SK-N-SH (cell line): ENCODE data around the gene TBK1. TPM values are rescaled to one million over a fixed set of nuclear protein-coding genes. Genes with fewer than 3 reads are reported as not detected.

Source experiments
- CTCF ChIA-PET: fragments of 300-600, 350-600 bp; formaldehyde crosslinking; extraction: SDS; loops from one replicate; lab custom pipeline; 2021; lab: Yijun Ruan, JAX
- POLR2A ChIA-PET: fragments of 350-600 bp; sonication (Branson Sonifier 250); formaldehyde crosslinking; extraction: SDS; loops from one replicate; lab custom pipeline; 2020; ENCODE audit warnings: antibody characterized with exemption, inconsistent platforms; lab: Yijun Ruan, JAX
- DNase-seq: peaks from one replicate; pipeline ENCODE4 v3.0.0; 2012
- H2AFZ ChIP-seq: fragments of 200-600 bp; sonication (generic); 2 replicates; pipeline ENCODE4 v1.8.1; 2016; ENCODE audit warnings: antibody characterized with exemption, mild to moderate bottlenecking, low read depth
- H3F3A ChIP-seq: fragments of 200-600 bp; sonication (generic); replicated peaks from 2 replicates; pipeline ENCODE3; 2016; ENCODE audit warnings: antibody characterized with exemption, mild to moderate bottlenecking; ENCODE audit not compliant: insufficient read depth
- H3K27ac ChIP-seq, 2 experiments: fragments of 200-500 bp in 1 of 2; fragments of 200-600 bp in 1 of 2; sonication (Bioruptor generic) in 1 of 2; sonication (generic), shearing (Covaris generic) in 1 of 2; 2 replicates each; pipeline versions ENCODE4 v1.5.1 to v1.6.1; 2014 to 2016; ENCODE audit warnings: low read depth in 2 of 2, inconsistent platforms in 1 of 2, low read length in 1 of 2, mild to moderate bottlenecking in 1 of 2, mixed read lengths in 1 of 2
- H3K27me3 ChIP-seq: fragments of 200-600 bp; sonication (generic), shearing (Covaris generic); 2 replicates; pipeline ENCODE4 v1.6.1; 2016; ENCODE audit warnings: mixed run types; ENCODE audit not compliant: insufficient read depth
- H3K36me3 ChIP-seq, 2 experiments: fragments of 200-500 bp in 1 of 2; fragments of 200-600 bp in 1 of 2; sonication (Bioruptor generic) in 1 of 2; sonication (generic) in 1 of 2; replicated peaks in 1 of 2; 2 replicates each; pipeline versions ENCODE3 to v1.5.1; 2014 to 2016; ENCODE audit warnings: low read length in 1 of 2, mild to moderate bottlenecking in 1 of 2; ENCODE audit not compliant: insufficient read depth in 2 of 2, control insufficient read depth in 1 of 2
- H3K4me1 ChIP-seq, 2 experiments: fragments of 200-500 bp in 1 of 2; fragments of 200-600 bp in 1 of 2; sonication (Bioruptor generic) in 1 of 2; sonication (generic), shearing (Covaris generic) in 1 of 2; 2 replicates each; pipeline versions ENCODE4 v1.5.1 to v1.6.1; 2014 to 2016; ENCODE audit warnings: low read depth in 1 of 2, low read length in 1 of 2, mixed run types in 1 of 2; ENCODE audit not compliant: insufficient read depth in 2 of 2, control insufficient read depth in 1 of 2
- H3K4me2 ChIP-seq: fragments of 200-600 bp; sonication (generic), shearing (Covaris generic); 2 replicates; pipeline ENCODE4 v1.6.1; 2017; ENCODE audit warnings: mixed run types
- H3K4me3 ChIP-seq, 2 experiments: fragments of 200-500 bp in 1 of 2; fragments of 200-600 bp in 1 of 2; sonication (Bioruptor generic) in 1 of 2; sonication (generic), shearing (Covaris generic) in 1 of 2; 2 replicates each; pipeline versions ENCODE4 v1.5.1 to v1.8.1; 2014 to 2016; ENCODE audit warnings: low read depth in 2 of 2, inconsistent platforms in 1 of 2, low read length in 1 of 2, mild to moderate bottlenecking in 1 of 2, mixed read lengths in 1 of 2, moderate library complexity in 1 of 2
- H3K79me2 ChIP-seq: fragments of 200-600 bp; sonication (generic); 2 replicates; pipeline ENCODE4 v1.8.1; 2017; ENCODE audit warnings: mild to moderate bottlenecking; ENCODE audit not compliant: insufficient read depth
- H3K9ac ChIP-seq: fragments of 200-600 bp; sonication (generic); 2 replicates; pipeline ENCODE4 v1.6.1; 2017; ENCODE audit warnings: mixed run types
- H3K9me2 ChIP-seq: fragments of 200-600 bp; sonication (generic); 2 replicates; pipeline ENCODE4 v1.6.1; 2017; ENCODE audit warnings: mixed run types
- H3K9me3 ChIP-seq: fragments of 200-600 bp; sonication (generic); 2 replicates; pipeline ENCODE4 v1.6.1; 2017; ENCODE audit warnings: mixed run types, mild to moderate bottlenecking, moderate library complexity
- H4K20me1 ChIP-seq: fragments of 200-600 bp; sonication (generic); 2 replicates; pipeline ENCODE4 v1.6.1; 2017; ENCODE audit warnings: mild to moderate bottlenecking, mixed run types; ENCODE audit not compliant: insufficient read depth
- CHD2 ChIP-seq: fragments of 150-350 bp; IDR thresholded peaks from 2 replicates; pipeline ENCODE4 v1.6.1; 2018; ENCODE audit warnings: low read length; ENCODE audit not compliant: partially characterized antibody
- EP300 ChIP-seq, 2 experiments: IDR thresholded peaks; 2 replicates each; pipeline versions ENCODE4 v1.4.0 to v1.6.1; 2012; ENCODE audit warnings: borderline replicate concordance in 1 of 2, low read depth in 1 of 2, low read length in 1 of 2
- EZH2phosphoT487 ChIP-seq: fragments of 200-600 bp; sonication (generic); IDR thresholded peaks from 2 replicates; pipeline ENCODE4 v1.6.1; 2017; ENCODE audit warnings: low read depth, mixed run types, mild to moderate bottlenecking, antibody characterized with exemption, moderate library complexity, borderline replicate concordance
- JUND ChIP-seq: IDR thresholded peaks from 2 replicates; pipeline ENCODE4 v1.4.0; 2012
- POLR2AphosphoS5 ChIP-seq: IDR thresholded peaks from 2 replicates; pipeline ENCODE4 v1.6.1; 2012; ENCODE audit warnings: low read depth, low read length
- RCOR1 ChIP-seq: fragments of 150-350 bp; IDR thresholded peaks from 2 replicates; pipeline ENCODE4 v1.6.1; 2017; ENCODE audit warnings: antibody characterized with exemption, low read length
- SMC3 ChIP-seq: IDR thresholded peaks from 2 replicates; pipeline ENCODE4 v1.6.1; 2012; ENCODE audit warnings: low read depth, low read length, improper control_type of control experiment
- TAF1 ChIP-seq: IDR thresholded peaks from 2 replicates; pipeline ENCODE4 v1.6.1; 2012; ENCODE audit warnings: low read depth, mild to moderate bottlenecking, low read length, moderate library complexity, borderline replicate concordance
- TEAD4 ChIP-seq: IDR thresholded peaks from 2 replicates; pipeline ENCODE4 v1.4.0; 2012; ENCODE audit warnings: mild to moderate bottlenecking, borderline replicate concordance; ENCODE audit not compliant: insufficient read depth
- WGBS: methylation state at CpG from one replicate; pipeline ENCODE4 v1.1.6; 2017; ENCODE audit warnings: low lambda C conversion rate; 5-methylcytosine and 5-hydroxymethylcytosine counted together
- polyA plus RNA-seq, 3 experiments: library from polyadenylated mRNA; depleted of rRNA; stranded (reverse); fragments of >200 nt; gene quantifications; 2 replicates each; pipeline ENCODE4 v1.2.3, GENCODE V29; 2012
- TF ChIP-seq, protein P1 (sequence below): IDR thresholded peaks from 2 replicates; pipeline ENCODE4 v1.4.0; 2012; ENCODE audit warnings: low read depth, borderline replicate concordance
- TF ChIP-seq, protein P2 (sequence below): IDR thresholded peaks from 2 replicates; pipeline ENCODE4 v1.4.0; 2012; ENCODE audit warnings: low read depth, borderline replicate concordance
- TF ChIP-seq, protein P3 (sequence below): fragments of 150-350 bp; IDR thresholded peaks from 2 replicates; pipeline ENCODE4 v1.6.1; 2016; ENCODE audit warnings: mild to moderate bottlenecking, low read depth, low read length
- TF ChIP-seq, protein P4 (sequence below): IDR thresholded peaks from 2 replicates; pipeline ENCODE4 v1.6.1; 2012; ENCODE audit warnings: mild to moderate bottlenecking, low read depth, low read length, moderate library complexity
- TF ChIP-seq, protein P5 (sequence below): fragments of 200-600 bp; sonication (generic); IDR thresholded peaks from 2 replicates; pipeline ENCODE4 v1.6.1; 2017; ENCODE audit warnings: antibody characterized with exemption, mild to moderate bottlenecking, moderate library complexity
- TF ChIP-seq, protein P6 (sequence below): IDR thresholded peaks from 2 replicates; pipeline ENCODE4; 2012

The TBK1 gene
- polyA plus RNA-seq, 1 of the 3 experiments (the other 2 are of a cell fraction): 8.2 TPM

DNA sequence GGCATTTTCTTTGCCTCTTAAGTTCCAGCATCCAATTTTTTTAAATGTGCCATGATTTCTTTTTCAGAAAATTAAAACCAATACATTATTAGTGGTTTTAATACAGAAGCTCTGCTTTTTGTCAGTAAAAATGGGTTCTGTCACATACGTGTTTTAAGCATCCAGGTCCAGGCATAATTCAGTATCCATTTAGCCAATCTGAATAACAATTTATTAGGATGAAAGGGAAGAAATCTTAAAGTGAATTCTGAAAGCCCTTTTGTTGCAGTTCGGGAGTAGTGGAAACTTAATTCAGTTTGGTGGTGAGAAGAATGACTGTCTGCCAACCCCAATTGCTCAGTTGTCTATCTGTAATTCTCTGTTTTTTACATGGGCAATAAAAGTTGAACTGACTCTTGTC is 40.5 kb upstream of the TBK1 start:
- peaks cover 80% of the 10 kb centered on the region for H3K79me2 ChIP-seq
- H4K20me1 ChIP-seq: peaks cover 36% of the 10 kb centered on the region
- TF ChIP-seq, protein P1, sequence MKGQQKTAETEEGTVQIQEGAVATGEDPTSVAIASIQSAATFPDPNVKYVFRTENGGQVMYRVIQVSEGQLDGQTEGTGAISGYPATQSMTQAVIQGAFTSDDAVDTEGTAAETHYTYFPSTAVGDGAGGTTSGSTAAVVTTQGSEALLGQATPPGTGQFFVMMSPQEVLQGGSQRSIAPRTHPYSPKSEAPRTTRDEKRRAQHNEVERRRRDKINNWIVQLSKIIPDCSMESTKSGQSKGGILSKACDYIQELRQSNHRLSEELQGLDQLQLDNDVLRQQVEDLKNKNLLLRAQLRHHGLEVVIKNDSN: no peak
- TF ChIP-seq EP300 (IDR thresholded peaks at IDR 0.05; ENCODE audit: borderline replicate concordance in 1 of 2, low read depth in 1 of 2, low read length in 1 of 2): no peak
- TF ChIP-seq RCOR1: no peak
- no peak overlapping the region for H3K9ac ChIP-seq
- ChIA-PET POLR2A (no interaction called here), CTCF (no interaction called here)
- peaks cover 2 to 10% of the 10 kb centered on the region in 2 experiments; a peak in 2 of 4 replicates for H3K4me1 ChIP-seq
- no peaks in the 10 kb centered on the region for H3K9me3 ChIP-seq
- H3K27ac ChIP-seq: no peak overlapping the region
- peaks cover 12% of the 10 kb centered on the region for H3F3A ChIP-seq
- DNase-seq: no peak
- 84% methylated on average over 2 of the region's 2 CpGs for WGBS
- H3K4me2 ChIP-seq: no peak overlapping the region
- peaks cover 62 to 68% of the 10 kb centered on the region in 2 experiments for H3K36me3 ChIP-seq
- no peak overlapping the region for H3K4me3 ChIP-seq
- no peak overlapping the region for H2AFZ ChIP-seq
- H3K9me2 ChIP-seq: no peaks in the 10 kb centered on the region
- no peaks in the 10 kb centered on the region for H3K27me3 ChIP-seq

DNA sequence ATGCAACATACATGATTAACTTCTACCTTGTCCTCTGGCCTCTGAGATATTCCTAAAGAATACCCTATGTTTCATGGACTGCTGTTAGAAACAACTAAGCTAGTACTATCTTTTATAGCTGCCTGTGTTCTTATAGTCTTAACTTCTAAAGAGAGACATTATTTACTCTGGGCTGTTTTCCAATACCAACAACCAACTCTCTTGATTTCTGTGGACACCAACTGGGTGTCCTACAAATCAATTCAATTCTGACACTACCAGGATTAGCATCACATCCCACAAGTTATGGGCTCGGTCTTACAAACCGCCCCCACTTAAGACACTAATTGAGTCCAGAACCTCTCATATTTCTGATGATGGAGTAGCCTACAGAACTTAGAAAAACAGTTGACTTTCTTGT is 39.5 kb upstream of the TBK1 start:
- Histone ChIP-seq H3K4me2 (no peak overlapping the region), H3K9ac (no peak overlapping the region), H3K9me2 (no peaks in the 10 kb centered on the region), H3K79me2 (peaks cover 70% of the 10 kb centered on the region), H3K27me3 (no peaks in the 10 kb centered on the region), H3K27ac (no peak overlapping the region), H3K36me3 (peaks cover 67 to 79% of the 10 kb centered on the region in 2 experiments), H2AFZ (no peak overlapping the region), H3K9me3 (no peaks in the 10 kb centered on the region), H3F3A (peaks cover 12% of the 10 kb centered on the region), H3K4me3 (no peak overlapping the region), H3K4me1 (peaks cover 2 to 9% of the 10 kb centered on the region in 2 experiments; a peak in 2 of 4 replicates), H4K20me1 (peaks cover 29% of the 10 kb centered on the region)
- 91% methylated on average over 2 of the region's 2 CpGs for WGBS
- POLR2A ChIA-PET: interaction anchor here (0.6 to 1.1 kb wide), 2 partner anchors 32 to 33 kb away, joined by 3 read pairs; no protein-coding TSS in a partner anchor
- CTCF ChIA-PET: no interaction called here
- no peak for DNase-seq
- TF ChIP-seq JUND: no peak
- TF ChIP-seq POLR2AphosphoS5: no peak
- TF ChIP-seq, protein P2, sequence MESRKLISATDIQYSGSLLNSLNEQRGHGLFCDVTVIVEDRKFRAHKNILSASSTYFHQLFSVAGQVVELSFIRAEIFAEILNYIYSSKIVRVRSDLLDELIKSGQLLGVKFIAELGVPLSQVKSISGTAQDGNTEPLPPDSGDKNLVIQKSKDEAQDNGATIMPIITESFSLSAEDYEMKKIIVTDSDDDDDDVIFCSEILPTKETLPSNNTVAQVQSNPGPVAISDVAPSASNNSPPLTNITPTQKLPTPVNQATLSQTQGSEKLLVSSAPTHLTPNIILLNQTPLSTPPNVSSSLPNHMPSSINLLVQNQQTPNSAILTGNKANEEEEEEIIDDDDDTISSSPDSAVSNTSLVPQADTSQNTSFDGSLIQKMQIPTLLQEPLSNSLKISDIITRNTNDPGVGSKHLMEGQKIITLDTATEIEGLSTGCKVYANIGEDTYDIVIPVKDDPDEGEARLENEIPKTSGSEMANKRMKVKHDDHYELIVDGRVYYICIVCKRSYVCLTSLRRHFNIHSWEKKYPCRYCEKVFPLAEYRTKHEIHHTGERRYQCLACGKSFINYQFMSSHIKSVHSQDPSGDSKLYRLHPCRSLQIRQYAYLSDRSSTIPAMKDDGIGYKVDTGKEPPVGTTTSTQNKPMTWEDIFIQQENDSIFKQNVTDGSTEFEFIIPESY: no peak
- TF ChIP-seq, protein P3, sequence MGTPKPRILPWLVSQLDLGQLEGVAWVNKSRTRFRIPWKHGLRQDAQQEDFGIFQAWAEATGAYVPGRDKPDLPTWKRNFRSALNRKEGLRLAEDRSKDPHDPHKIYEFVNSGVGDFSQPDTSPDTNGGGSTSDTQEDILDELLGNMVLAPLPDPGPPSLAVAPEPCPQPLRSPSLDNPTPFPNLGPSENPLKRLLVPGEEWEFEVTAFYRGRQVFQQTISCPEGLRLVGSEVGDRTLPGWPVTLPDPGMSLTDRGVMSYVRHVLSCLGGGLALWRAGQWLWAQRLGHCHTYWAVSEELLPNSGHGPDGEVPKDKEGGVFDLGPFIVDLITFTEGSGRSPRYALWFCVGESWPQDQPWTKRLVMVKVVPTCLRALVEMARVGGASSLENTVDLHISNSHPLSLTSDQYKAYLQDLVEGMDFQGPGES: no peak
- TF ChIP-seq EP300 (IDR thresholded peaks at IDR 0.05; ENCODE audit: borderline replicate concordance in 1 of 2, low read depth in 1 of 2, low read length in 1 of 2): no peak
- TF ChIP-seq, protein P4, sequence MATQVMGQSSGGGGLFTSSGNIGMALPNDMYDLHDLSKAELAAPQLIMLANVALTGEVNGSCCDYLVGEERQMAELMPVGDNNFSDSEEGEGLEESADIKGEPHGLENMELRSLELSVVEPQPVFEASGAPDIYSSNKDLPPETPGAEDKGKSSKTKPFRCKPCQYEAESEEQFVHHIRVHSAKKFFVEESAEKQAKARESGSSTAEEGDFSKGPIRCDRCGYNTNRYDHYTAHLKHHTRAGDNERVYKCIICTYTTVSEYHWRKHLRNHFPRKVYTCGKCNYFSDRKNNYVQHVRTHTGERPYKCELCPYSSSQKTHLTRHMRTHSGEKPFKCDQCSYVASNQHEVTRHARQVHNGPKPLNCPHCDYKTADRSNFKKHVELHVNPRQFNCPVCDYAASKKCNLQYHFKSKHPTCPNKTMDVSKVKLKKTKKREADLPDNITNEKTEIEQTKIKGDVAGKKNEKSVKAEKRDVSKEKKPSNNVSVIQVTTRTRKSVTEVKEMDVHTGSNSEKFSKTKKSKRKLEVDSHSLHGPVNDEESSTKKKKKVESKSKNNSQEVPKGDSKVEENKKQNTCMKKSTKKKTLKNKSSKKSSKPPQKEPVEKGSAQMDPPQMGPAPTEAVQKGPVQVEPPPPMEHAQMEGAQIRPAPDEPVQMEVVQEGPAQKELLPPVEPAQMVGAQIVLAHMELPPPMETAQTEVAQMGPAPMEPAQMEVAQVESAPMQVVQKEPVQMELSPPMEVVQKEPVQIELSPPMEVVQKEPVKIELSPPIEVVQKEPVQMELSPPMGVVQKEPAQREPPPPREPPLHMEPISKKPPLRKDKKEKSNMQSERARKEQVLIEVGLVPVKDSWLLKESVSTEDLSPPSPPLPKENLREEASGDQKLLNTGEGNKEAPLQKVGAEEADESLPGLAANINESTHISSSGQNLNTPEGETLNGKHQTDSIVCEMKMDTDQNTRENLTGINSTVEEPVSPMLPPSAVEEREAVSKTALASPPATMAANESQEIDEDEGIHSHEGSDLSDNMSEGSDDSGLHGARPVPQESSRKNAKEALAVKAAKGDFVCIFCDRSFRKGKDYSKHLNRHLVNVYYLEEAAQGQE: no peak
- TF ChIP-seq RCOR1: no peak
- no peak for TF ChIP-seq CHD2
- no peak for TF ChIP-seq EZH2phosphoT487
- TF ChIP-seq TAF1: no peak
- no peak for TF ChIP-seq TEAD4
- TF ChIP-seq, protein P5, sequence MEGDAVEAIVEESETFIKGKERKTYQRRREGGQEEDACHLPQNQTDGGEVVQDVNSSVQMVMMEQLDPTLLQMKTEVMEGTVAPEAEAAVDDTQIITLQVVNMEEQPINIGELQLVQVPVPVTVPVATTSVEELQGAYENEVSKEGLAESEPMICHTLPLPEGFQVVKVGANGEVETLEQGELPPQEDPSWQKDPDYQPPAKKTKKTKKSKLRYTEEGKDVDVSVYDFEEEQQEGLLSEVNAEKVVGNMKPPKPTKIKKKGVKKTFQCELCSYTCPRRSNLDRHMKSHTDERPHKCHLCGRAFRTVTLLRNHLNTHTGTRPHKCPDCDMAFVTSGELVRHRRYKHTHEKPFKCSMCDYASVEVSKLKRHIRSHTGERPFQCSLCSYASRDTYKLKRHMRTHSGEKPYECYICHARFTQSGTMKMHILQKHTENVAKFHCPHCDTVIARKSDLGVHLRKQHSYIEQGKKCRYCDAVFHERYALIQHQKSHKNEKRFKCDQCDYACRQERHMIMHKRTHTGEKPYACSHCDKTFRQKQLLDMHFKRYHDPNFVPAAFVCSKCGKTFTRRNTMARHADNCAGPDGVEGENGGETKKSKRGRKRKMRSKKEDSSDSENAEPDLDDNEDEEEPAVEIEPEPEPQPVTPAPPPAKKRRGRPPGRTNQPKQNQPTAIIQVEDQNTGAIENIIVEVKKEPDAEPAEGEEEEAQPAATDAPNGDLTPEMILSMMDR: no peak
- TF ChIP-seq, protein P6, sequence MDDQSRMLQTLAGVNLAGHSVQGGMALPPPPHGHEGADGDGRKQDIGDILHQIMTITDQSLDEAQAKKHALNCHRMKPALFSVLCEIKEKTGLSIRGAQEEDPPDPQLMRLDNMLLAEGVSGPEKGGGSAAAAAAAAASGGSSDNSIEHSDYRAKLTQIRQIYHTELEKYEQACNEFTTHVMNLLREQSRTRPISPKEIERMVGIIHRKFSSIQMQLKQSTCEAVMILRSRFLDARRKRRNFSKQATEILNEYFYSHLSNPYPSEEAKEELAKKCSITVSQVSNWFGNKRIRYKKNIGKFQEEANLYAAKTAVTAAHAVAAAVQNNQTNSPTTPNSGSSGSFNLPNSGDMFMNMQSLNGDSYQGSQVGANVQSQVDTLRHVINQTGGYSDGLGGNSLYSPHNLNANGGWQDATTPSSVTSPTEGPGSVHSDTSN: no peak
- TF ChIP-seq SMC3: no peak
